K562 (cell line): ENCODE data around the gene CDHR2. TPM values are rescaled to one million over a fixed set of nuclear protein-coding genes. Genes with fewer than 3 reads are reported as not detected.

Experiments used
- ARID1B ChIP-seq: fragments of 450-650 bp; IDR thresholded peaks from 2 replicates; pipeline ENCODE4 v1.6.1; 2016; ENCODE audit warnings: antibody characterized with exemption, mild to moderate bottlenecking, inconsistent platforms
- BRD9 ChIP-seq: fragments of 450-650 bp; IDR thresholded peaks from 2 replicates; pipeline ENCODE4 v1.6.1; 2018; ENCODE audit warnings: low read depth; ENCODE audit not compliant: partially characterized antibody
- CBFB ChIP-seq: sonication (generic); formaldehyde crosslinking; IDR thresholded peaks from 2 replicates; pipeline ENCODE4 v1.4.0; 2020; ENCODE audit warnings: mild to moderate bottlenecking, missing genetic modification reagents
- CCAR2 ChIP-seq: fragments of 200-400 bp; formaldehyde crosslinking; IDR thresholded peaks from 2 replicates; pipeline ENCODE4 v1.6.1; 2017; ENCODE audit warnings: mild to moderate bottlenecking, low read depth, low read length
- ETV5 ChIP-seq: sonication (generic); formaldehyde crosslinking; IDR thresholded peaks from 2 replicates; pipeline ENCODE4 v1.4.0; 2020; ENCODE audit warnings: low read depth, mild to moderate bottlenecking, missing genetic modification reagents
- EWSR1 ChIP-seq: fragments of 450-650 bp; IDR thresholded peaks from 2 replicates; pipeline ENCODE4 v1.6.1; 2018; ENCODE audit warnings: borderline replicate concordance, mild to moderate bottlenecking, low read depth, moderate library complexity; ENCODE audit not compliant: partially characterized antibody
- HSF4 ChIP-seq: fragments of 250-450 bp; sonication (Bioruptor Pico); IDR thresholded peaks from 2 replicates; pipeline ENCODE4 v2.1.2; 2022; ENCODE audit warnings: mild to moderate bottlenecking, moderate library complexity, borderline replicate concordance
- KDM2B ChIP-seq: fragments of 250-450 bp; sonication (Bioruptor Pico); IDR thresholded peaks from 2 replicates; pipeline ENCODE4 v1.8.0; 2021; ENCODE audit warnings: mild to moderate bottlenecking, moderate library complexity
- KLF13 ChIP-seq: fragments of 450-650 bp; IDR thresholded peaks from 2 replicates; pipeline ENCODE4 v1.6.1; 2016; ENCODE audit warnings: missing genetic modification characterization, low read depth, mild to moderate bottlenecking, missing compliant biosample characterization, moderate library complexity, borderline replicate concordance
- MBD2 ChIP-seq: sonication (generic); IDR thresholded peaks from 2 replicates; pipeline ENCODE4 v1.6.1; 2016; ENCODE audit warnings: low read depth, borderline replicate concordance
- NR2C1 ChIP-seq, 2 experiments: fragments of 450-650 bp; IDR thresholded peaks; 2 replicates each; pipeline ENCODE4 v1.6.1; 2017; ENCODE audit warnings: mild to moderate bottlenecking in 2 of 2, antibody characterized with exemption in 1 of 2, inconsistent platforms in 1 of 2, missing compliant biosample characterization in 1 of 2, missing genetic modification characterization in 1 of 2
- PTBP1 ChIP-seq: fragments of 200-400 bp; formaldehyde crosslinking; IDR thresholded peaks from 2 replicates; pipeline ENCODE4 v1.6.1; 2017; ENCODE audit warnings: low read depth, low read length
- RBM25 ChIP-seq: fragments of 200-400 bp; formaldehyde crosslinking; IDR thresholded peaks from 2 replicates; pipeline ENCODE4 v1.6.1; 2018; ENCODE audit warnings: low read length, low read depth, moderate library complexity; ENCODE audit not compliant: severe bottlenecking
- SAFB ChIP-seq: fragments of 200-400 bp; formaldehyde crosslinking; IDR thresholded peaks from 2 replicates; pipeline ENCODE4 v1.6.1; 2017; ENCODE audit warnings: low read depth, low read length, borderline replicate concordance
- SP1 ChIP-seq: sonication (generic); formaldehyde crosslinking; IDR thresholded peaks from 2 replicates; pipeline ENCODE4 v1.8.1; 2022; ENCODE audit warnings: mild to moderate bottlenecking, missing genetic modification reagents
- SPI1 ChIP-seq: IDR thresholded peaks from 2 replicates; pipeline ENCODE4 v1.6.1; 2011; ENCODE audit warnings: low read depth, low read length, control low read depth, borderline replicate concordance
- TAL1 ChIP-seq: fragments of 450-650 bp; IDR thresholded peaks from 2 replicates; pipeline ENCODE4 v1.6.1; 2016; ENCODE audit warnings: mild to moderate bottlenecking
- TCF3 ChIP-seq: sonication (generic); formaldehyde crosslinking; IDR thresholded peaks from 2 replicates; pipeline ENCODE4 v1.4.0; 2020; ENCODE audit warnings: mild to moderate bottlenecking, missing genetic modification reagents
- TEAD2 ChIP-seq: fragments of 450-650 bp; IDR thresholded peaks from 2 replicates; pipeline ENCODE4 v1.6.1; 2016; ENCODE audit warnings: missing genetic modification characterization, control low read depth, missing compliant biosample characterization
- ZBTB1 ChIP-seq: sonication (generic); formaldehyde crosslinking; IDR thresholded peaks from 2 replicates; pipeline ENCODE4 v1.8.1; 2023; ENCODE audit warnings: missing genetic modification reagents, low read depth, mild to moderate bottlenecking, borderline replicate concordance
- ZNF3 ChIP-seq: fragments of 250-450 bp; sonication (Bioruptor Pico); IDR thresholded peaks from 2 replicates; pipeline ENCODE4 v1.5.0; 2021; ENCODE audit warnings: mild to moderate bottlenecking, moderate library complexity
- ZNF436 ChIP-seq: fragments of 250-450, 450-650 bp; sonication (Bioruptor Pico); formaldehyde crosslinking; IDR thresholded peaks from 2 replicates; pipeline ENCODE4 v1.7.0; 2020; ENCODE audit warnings: mild to moderate bottlenecking
- ZNF449 ChIP-seq: fragments of 250-450 bp; sonication (Bioruptor Pico); IDR thresholded peaks from 2 replicates; pipeline ENCODE4 v1.8.0; 2022; ENCODE audit warnings: moderate library complexity, mild to moderate bottlenecking, inconsistent platforms
- polyA plus RNA-seq, 8 experiments: library from polyadenylated mRNA; depleted of rRNA in 4 of 8; stranded (reverse) in 5 of 8; unstranded in 3 of 8; fragments of >200 nt; fragmentation: Nextera tagmentation in 2 of 8; fragmentation: Illumina TruSeq in 1 of 8; extraction: Ambion mirVana in 2 of 8; extraction: Trizol in 1 of 8; gene quantifications; 2 replicates each; pipeline versions ENCODE4 v1.2.1 to v1.2.3, GENCODE V29; 2011 to 2014; ENCODE audit warnings: inconsistent platforms in 1 of 8, missing spikeins in 1 of 8
- total RNA-seq, 7 experiments: library from RNA; depleted of rRNA in 6 of 7; stranded (reverse); fragments of >200 nt in 6 of 7; fragmentation: Illumina TruSeq in 2 of 7; extraction: Trizol in 2 of 7; gene quantifications; 2 replicates each; pipeline versions ENCODE4 v1.2.1 to v1.2.3, GENCODE V29; 2011 to 2021; ENCODE audit warnings: low replicate concordance in 1 of 7
- TF ChIP-seq, protein P1 (sequence below): fragments of 250-450 bp; sonication (Bioruptor Pico); IDR thresholded peaks from 2 replicates; pipeline ENCODE4 v1.4.0; 2020; ENCODE audit warnings: mild to moderate bottlenecking, moderate library complexity

CDHR2 gene
- total and polyA plus RNA-seq, 9 of the 15 experiments (the other 6 are each of a cell fraction or from before 2014, with no cell fraction given) = 0.01 to 0.62 (median 0.09) TPM; not detected in 2

GRCh38 chr5:176543428-176544182, 5.5 kb upstream of the CDHR2 start (continued):
- TF ChIP-seq ZNF449 (CRISPR knock-in tag) (no peak), MBD2 (no peak), ETV5 (no peak; the same call in 1 of the 2 replicates), HSF4 (CRISPR knock-in tag) (no peak), TAL1 (no peak), EWSR1 (no peak), NR2C1 (IDR thresholded peaks at IDR 0.05) (no peak), NR2C1 (tag; IDR thresholded peaks at IDR 0.05) (0 out of 2 replicates have a peak, but pooled peaks have one; percentile 49), ZNF3 (CRISPR knock-in tag) (no peak), TCF3 (CRISPR knock-in tag) (0 out of 2 replicates have a peak, but pooled peaks have one; percentile 18), SPI1 (no peak), PTBP1 (no peak), BRD9 (no peak), KDM2B (no peak), ZBTB1 (CRISPR knock-in tag) (peak; percentile 64), SAFB (peak; percentile 40; the same call in 1 of the 2 replicates), RBM25 (no peak), ZNF436 (no peak), CCAR2 (no peak), ARID1B (no peak), TEAD2 (tag) (no peak), KLF13 (tag) (no peak), CBFB (CRISPR knock-in tag) (0 out of 2 replicates have a peak, but pooled peaks have one; percentile 19), SP1 (peak; percentile 55; the same call in 1 of the 2 replicates)
- TF ChIP-seq, protein P1, sequence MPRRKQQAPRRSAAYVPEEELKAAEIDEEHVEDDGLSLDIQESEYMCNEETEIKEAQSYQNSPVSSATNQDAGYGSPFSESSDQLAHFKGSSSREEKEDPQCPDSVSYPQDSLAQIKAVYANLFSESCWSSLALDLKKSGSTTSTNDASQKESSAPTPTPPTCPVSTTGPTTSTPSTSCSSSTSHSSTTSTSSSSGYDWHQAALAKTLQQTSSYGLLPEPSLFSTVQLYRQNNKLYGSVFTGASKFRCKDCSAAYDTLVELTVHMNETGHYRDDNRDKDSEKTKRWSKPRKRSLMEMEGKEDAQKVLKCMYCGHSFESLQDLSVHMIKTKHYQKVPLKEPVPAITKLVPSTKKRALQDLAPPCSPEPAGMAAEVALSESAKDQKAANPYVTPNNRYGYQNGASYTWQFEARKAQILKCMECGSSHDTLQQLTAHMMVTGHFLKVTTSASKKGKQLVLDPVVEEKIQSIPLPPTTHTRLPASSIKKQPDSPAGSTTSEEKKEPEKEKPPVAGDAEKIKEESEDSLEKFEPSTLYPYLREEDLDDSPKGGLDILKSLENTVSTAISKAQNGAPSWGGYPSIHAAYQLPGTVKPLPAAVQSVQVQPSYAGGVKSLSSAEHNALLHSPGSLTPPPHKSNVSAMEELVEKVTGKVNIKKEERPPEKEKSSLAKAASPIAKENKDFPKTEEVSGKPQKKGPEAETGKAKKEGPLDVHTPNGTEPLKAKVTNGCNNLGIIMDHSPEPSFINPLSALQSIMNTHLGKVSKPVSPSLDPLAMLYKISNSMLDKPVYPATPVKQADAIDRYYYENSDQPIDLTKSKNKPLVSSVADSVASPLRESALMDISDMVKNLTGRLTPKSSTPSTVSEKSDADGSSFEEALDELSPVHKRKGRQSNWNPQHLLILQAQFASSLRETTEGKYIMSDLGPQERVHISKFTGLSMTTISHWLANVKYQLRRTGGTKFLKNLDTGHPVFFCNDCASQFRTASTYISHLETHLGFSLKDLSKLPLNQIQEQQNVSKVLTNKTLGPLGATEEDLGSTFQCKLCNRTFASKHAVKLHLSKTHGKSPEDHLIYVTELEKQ (CRISPR knock-in tag) = no peak
